Keratinocyte (primary cell): Measurements from ENCODE around the gene APOC1. TPM values are rescaled to one million over a fixed set of nuclear protein-coding genes. Genes with fewer than 3 reads are reported as not detected.

Experiments used
- DNase-seq: peaks from one replicate; pipeline ENCODE4 v3.0.0-alpha.2; 2011; ENCODE audit warnings: low read depth, missing footprints, low spot score
- FAIRE-seq: peaks from 2 replicates; lab custom pipeline; 2011; peaks lifted over from hg19 to GRCh38; lab: Jason Lieb, UNC
- H2AFZ ChIP-seq: 2 replicates; pipeline ENCODE4 v1.6.0; 2012; ENCODE audit warnings: low read length, control low read depth, inconsistent platforms; ENCODE audit not compliant: control insufficient read depth
- H3K27ac ChIP-seq: 2 replicates; pipeline ENCODE4 v1.5.1; 2011; ENCODE audit warnings: low read length; ENCODE audit not compliant: control insufficient read depth, insufficient read depth
- H3K27me3 ChIP-seq: 3 replicates; pipeline ENCODE4 v1.6.0; 2011; ENCODE audit warnings: low read length; ENCODE audit not compliant: control insufficient read depth, insufficient read depth; ENCODE audit errors: extremely low read depth
- H3K36me3 ChIP-seq, 2 experiments: 2 replicates in 1 of 2; 3 replicates in 1 of 2; pipeline ENCODE4 v1.5.1; 2011; ENCODE audit warnings: low read length in 2 of 2, mild to moderate bottlenecking in 1 of 2; ENCODE audit not compliant: control insufficient read depth in 2 of 2, insufficient read depth in 2 of 2; ENCODE audit errors: extremely low read depth in 1 of 2
- H3K4me1 ChIP-seq: 3 replicates; pipeline ENCODE4 v1.5.1; 2011; ENCODE audit warnings: low read length; ENCODE audit not compliant: control insufficient read depth, insufficient read depth; ENCODE audit errors: extremely low read depth
- H3K4me2 ChIP-seq: 3 replicates; pipeline ENCODE4 v1.6.0; 2011; ENCODE audit warnings: low read depth, low read length; ENCODE audit not compliant: control insufficient read depth, insufficient read depth; ENCODE audit errors: extremely low read depth
- H3K4me3 ChIP-seq, 3 experiments: fragments of 200-600 bp in 1 of 3; sonication (generic) in 1 of 3; 2 replicates in 2 of 3; 3 replicates in 1 of 3; pipeline ENCODE4 v1.5.1; 2011 to 2016; ENCODE audit warnings: low read length in 3 of 3, mild to moderate bottlenecking in 3 of 3, control low read depth in 2 of 3, inconsistent platforms in 1 of 3, low read depth in 1 of 3, mixed read lengths in 1 of 3, mixed run types in 1 of 3, moderate library complexity in 1 of 3; ENCODE audit not compliant: control insufficient read depth in 2 of 3, insufficient read depth in 2 of 3; ENCODE audit errors: extremely low read depth in 1 of 3
- H3K79me2 ChIP-seq: 2 replicates; pipeline ENCODE4 v1.6.0; 2012; ENCODE audit warnings: low read length; ENCODE audit not compliant: control insufficient read depth, insufficient read depth
- H3K9ac ChIP-seq: 3 replicates; pipeline ENCODE4 v1.6.0; 2011; ENCODE audit warnings: low read length; ENCODE audit not compliant: control insufficient read depth, insufficient read depth; ENCODE audit errors: extremely low read depth
- H3K9me1 ChIP-seq: 3 replicates; pipeline ENCODE4 v1.6.0; 2011; ENCODE audit warnings: low read length; ENCODE audit not compliant: control insufficient read depth, insufficient read depth; ENCODE audit errors: extremely low read depth
- H3K9me3 ChIP-seq: 2 replicates; pipeline ENCODE4 v1.5.1; 2012; ENCODE audit warnings: low read depth, low read length; ENCODE audit not compliant: control insufficient read depth
- H4K20me1 ChIP-seq: 3 replicates; pipeline ENCODE4 v1.6.0; 2011; ENCODE audit warnings: low read length; ENCODE audit not compliant: control insufficient read depth, insufficient read depth; ENCODE audit errors: extremely low read depth
- EZH2 ChIP-seq: IDR thresholded peaks from one replicate; pipeline ENCODE4 v1.6.1; 2012; ENCODE audit warnings: inconsistent platforms, mild to moderate bottlenecking, low read length, moderate library complexity
- dilution Hi-C: fragments of 300-500 bp; cut with MboI; formaldehyde crosslinking; loops from one replicate; pipeline ENCODE4 v1.7.0; 2020; ENCODE audit warnings: low sequenced_read_pairs; ENCODE audit not compliant: extremely low pct_ligation_motif_present
- polyA plus RNA-seq, 5 experiments: library from polyadenylated mRNA; depleted of rRNA in 3 of 5; stranded (reverse) in 3 of 5; stranded (forward) in 1 of 5; unstranded in 1 of 5; fragments of >200 nt; gene quantifications; 1 replicate in 1 of 5; 2 replicates in 3 of 5; 3 replicates in 1 of 5; pipeline versions ENCODE4 v1.2.1 to v1.2.3, GENCODE V29; 2011 to 2012; ENCODE audit warnings: missing spikeins in 2 of 5, low read depth in 1 of 5, low replicate concordance in 1 of 5
- TF ChIP-seq, protein P1 (sequence below), 3 experiments: IDR thresholded peaks in 1 of 3; conservative IDR thresholded peaks in 1 of 3; optimal IDR thresholded peaks in 1 of 3; 2 replicates in 2 of 3; 3 replicates in 1 of 3; pipeline versions ENCODE3 to v1.5.1; 2011; ENCODE audit warnings: low read length in 3 of 3, mild to moderate bottlenecking in 3 of 3, moderate library complexity in 2 of 3, control low read depth in 1 of 3, inconsistent platforms in 1 of 3; ENCODE audit not compliant: insufficient read depth in 2 of 3; ENCODE audit errors: extremely low read depth in 1 of 3

The APOC1 gene
- polyA plus RNA-seq, 1 donor (not counting 4 experiments of a cell fraction or from before 2014, with no cell fraction given): 0.79 TPM

DNA sequence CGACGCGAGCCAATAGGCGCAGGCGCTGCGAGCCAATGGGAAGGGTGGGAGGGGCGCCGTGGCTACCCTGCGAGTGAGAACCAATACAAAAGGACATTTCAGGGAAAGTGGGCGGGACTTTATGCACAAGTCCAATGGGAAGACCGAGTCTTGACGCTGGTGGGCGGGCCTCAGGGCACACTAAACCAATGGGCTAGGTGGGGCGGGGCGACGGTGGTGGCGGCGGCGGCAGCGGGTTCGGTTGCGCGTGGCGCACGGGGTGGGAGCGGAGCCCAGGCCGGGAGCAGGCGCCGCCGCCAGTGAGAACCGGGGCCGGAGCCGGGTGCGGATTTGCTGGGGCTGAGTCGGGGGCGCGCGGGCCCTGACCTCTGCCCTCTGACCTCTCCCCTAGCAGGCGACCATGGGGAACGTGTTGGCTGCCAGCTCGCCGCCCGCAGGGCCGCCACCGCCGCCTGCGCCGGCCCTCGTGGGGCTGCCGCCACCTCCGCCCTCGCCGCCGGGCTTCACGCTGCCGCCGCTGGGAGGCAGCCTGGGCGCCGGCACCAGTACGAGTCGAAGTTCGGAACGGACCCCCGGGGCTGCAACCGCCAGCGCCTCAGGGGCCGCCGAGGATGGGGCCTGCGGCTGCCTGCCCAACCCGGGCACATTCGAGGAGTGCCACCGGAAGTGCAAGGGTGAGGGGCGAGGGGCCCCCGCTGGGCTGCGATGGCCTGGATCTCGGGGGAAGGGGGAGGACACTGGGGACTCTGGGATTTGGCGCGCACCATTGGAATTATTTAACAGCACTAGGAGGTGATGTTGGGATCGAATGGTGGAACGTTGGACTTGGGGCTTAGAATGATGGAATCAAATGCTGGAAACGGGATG lies 23.2 kb upstream of the APOC1 start, which contains the start of gene TOMM40:
Gene TOMM40, plus strand, starts transcription at position 239 of the 867 bp plus-strand sequence. Its CDS starts 162 bp downstream, at position 401.
- peak within 1 kb of the TSS; percentile 78 for H3K27ac ChIP-seq
- H3K36me3 ChIP-seq: peaks cover 26 to 36% of the 10 kb centered on the region in 2 experiments
- H2AFZ ChIP-seq: peak within 1 kb of the TSS; percentile 86
- peak within 1 kb of the TSS; percentile 87 for H3K4me2 ChIP-seq
- DNase-seq (no peak), FAIRE-seq (no peak)
- peak within 1 kb of the TSS; percentile 93 for H3K9ac ChIP-seq
- dilution Hi-C loops: no loop called here
- H3K4me3 ChIP-seq: peak within 1 kb of the TSS; percentile 72 to 99 (median 97)
- no peaks in the 10 kb centered on the region for H3K9me3 ChIP-seq
- no peaks in the 10 kb centered on the region for H3K9me1 ChIP-seq
- TF ChIP-seq EZH2: no peak
- TF ChIP-seq, protein P1, sequence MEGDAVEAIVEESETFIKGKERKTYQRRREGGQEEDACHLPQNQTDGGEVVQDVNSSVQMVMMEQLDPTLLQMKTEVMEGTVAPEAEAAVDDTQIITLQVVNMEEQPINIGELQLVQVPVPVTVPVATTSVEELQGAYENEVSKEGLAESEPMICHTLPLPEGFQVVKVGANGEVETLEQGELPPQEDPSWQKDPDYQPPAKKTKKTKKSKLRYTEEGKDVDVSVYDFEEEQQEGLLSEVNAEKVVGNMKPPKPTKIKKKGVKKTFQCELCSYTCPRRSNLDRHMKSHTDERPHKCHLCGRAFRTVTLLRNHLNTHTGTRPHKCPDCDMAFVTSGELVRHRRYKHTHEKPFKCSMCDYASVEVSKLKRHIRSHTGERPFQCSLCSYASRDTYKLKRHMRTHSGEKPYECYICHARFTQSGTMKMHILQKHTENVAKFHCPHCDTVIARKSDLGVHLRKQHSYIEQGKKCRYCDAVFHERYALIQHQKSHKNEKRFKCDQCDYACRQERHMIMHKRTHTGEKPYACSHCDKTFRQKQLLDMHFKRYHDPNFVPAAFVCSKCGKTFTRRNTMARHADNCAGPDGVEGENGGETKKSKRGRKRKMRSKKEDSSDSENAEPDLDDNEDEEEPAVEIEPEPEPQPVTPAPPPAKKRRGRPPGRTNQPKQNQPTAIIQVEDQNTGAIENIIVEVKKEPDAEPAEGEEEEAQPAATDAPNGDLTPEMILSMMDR (optimal IDR thresholded peaks at IDR 0.05 in 1 of 3, IDR thresholded peaks at IDR 0.05 in 1 of 3, conservative IDR thresholded peaks at IDR 0.05 in 1 of 3; ENCODE audit: extremely low read depth in 1 of 3, insufficient read depth in 2 of 3, low read length in 3 of 3): no peak
- peaks cover 17% of the 10 kb centered on the region for H3K4me1 ChIP-seq
- H3K79me2 ChIP-seq: peaks cover 45% of the 10 kb centered on the region
- H4K20me1 ChIP-seq: peaks cover 7% of the 10 kb centered on the region
- no peaks in the 10 kb centered on the region for H3K27me3 ChIP-seq

- Histone ChIP-seq H3K4me2 (peak overlapping the region; percentile 87), H2AFZ (no peak overlapping the region), H4K20me1 (peaks cover 10% of the 10 kb centered on the region), H3K9ac (no peak overlapping the region), H3K79me2 (peaks cover 54% of the 10 kb centered on the region), H3K27ac (no peak overlapping the region), H3K4me1 (peaks cover 17% of the 10 kb centered on the region), H3K9me3 (no peaks in the 10 kb centered on the region), H3K4me3 (no peak overlapping the region), H3K9me1 (no peaks in the 10 kb centered on the region), H3K27me3 (no peaks in the 10 kb centered on the region), H3K36me3 (peaks cover 31 to 52% of the 10 kb centered on the region in 2 experiments)
- no peak for FAIRE-seq
- TF ChIP-seq EZH2: no peak
- TF ChIP-seq, protein P1 (optimal IDR thresholded peaks at IDR 0.05 in 1 of 3, IDR thresholded peaks at IDR 0.05 in 1 of 3, conservative IDR thresholded peaks at IDR 0.05 in 1 of 3; ENCODE audit: extremely low read depth in 1 of 3, insufficient read depth in 2 of 3, low read length in 3 of 3): no peak
- dilution Hi-C loops: no loop called here
- no peak for DNase-seq
Observed at GRCh38 chr19:44892932-44893331, 21.5 kb upstream of the APOC1 start.
